Non-pigmented ciliary epithelial cell (primary cell): ENCODE data around the gene PCDHA13.
"Not testable (repeated sequence)": the region's sequence is repeated elsewhere in the genome, so short reads cannot be mapped to it uniquely, and the experiment has no call there.

Experiments
- DNase-seq: peaks from one replicate; pipeline ENCODE4 v3.0.0-alpha.2; 2010; ENCODE audit warnings: low read depth

Gene PCDHA13

GRCh38 chr5:140870221-140871201 is 11.4 kb upstream of the PCDHA13 start:
- DNase-seq = no peak

- DNase-seq = no peak
These were observed 6.5 kb upstream of the PCDHA13 start, which contains the start of gene PCDHA12 for GRCh38 chr5:140875085-140876065. Gene PCDHA12, plus strand, starts transcription at chr5:140875308. Its CDS starts 165 bp downstream, at chr5:140875473.

DNA sequence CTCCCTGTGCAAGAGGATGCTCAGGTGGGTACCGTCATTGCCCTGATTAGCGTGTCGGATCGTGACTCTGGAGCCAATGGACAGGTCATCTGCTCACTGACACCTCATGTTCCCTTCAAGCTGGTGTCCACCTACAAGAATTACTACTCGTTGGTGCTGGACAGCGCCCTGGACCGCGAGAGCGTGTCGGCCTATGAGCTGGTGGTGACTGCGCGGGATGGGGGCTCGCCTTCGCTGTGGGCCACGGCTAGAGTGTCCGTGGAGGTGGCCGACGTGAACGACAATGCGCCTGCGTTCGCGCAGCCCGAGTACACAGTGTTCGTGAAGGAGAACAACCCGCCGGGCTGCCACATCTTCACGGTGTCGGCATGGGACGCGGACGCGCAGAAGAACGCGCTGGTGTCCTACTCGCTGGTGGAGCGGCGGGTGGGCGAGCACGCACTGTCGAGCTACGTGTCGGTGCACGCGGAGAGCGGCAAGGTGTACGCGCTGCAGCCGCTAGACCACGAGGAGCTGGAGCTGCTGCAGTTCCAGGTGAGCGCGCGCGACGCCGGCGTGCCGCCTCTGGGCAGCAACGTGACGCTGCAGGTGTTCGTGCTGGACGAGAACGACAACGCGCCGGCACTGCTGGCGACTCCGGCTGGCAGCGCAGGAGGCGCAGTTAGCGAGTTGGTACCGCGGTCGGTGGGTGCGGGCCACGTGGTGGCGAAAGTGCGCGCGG is 5.2 kb upstream of the PCDHA13 start:
- not testable (repeated sequence) for DNase-seq

GRCh38 chr5:140877262-140877581 is 4.7 kb upstream of the PCDHA13 start:
- DNase-seq = no peak

DNA sequence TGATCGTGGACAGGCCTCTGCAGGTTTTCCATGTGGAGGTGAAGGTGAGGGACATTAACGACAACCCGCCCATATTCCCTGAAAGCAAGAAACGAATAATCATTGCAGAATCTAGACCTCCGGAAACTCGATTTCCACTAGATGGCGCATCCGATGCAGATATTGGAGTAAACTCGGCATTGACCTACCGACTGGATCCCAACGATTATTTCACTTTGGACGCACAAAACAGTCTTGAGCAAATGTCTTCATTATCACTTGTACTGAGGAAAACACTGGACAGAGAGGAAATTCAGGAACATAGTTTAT is 621 bp downstream of the PCDHA13 start:
- no peak for DNase-seq

- no peak for DNase-seq
These were observed 1.4 kb downstream of the PCDHA13 start for GRCh38 chr5:140883373-140883772.

DNA sequence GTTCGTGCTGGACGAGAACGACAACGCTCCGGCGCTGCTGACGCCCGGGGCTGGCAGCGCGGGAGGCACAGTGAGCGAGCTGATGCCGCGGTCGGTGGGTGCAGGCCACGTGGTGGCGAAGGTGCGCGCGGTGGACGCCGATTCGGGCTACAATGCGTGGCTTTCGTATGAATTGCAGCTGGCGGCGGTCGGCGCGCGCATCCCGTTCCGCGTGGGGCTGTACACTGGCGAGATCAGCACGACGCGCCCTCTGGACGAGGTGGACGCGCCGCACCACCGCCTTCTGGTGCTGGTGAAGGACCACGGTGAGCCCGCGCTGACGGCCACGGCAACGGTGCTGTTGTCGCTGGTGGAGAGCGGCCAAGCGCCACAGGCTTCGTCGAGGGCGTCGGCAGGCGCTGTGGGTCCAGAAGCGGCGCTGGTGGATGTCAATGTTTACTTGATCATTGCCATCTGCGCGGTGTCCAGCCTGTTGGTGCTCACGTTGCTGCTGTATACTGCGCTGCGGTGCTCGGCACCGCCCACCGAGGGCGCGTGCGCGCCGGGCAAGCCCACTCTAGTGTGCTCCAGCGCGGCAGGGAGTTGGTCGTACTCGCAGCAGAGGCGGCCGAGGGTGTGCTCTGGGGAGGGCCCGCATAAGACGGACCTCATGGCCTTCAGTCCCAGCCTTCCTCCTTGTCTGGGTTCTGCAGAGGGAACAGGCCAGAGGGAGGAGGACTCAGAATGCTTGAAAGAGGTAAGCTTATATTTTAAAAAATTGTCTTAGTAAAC is 2.2 kb downstream of the PCDHA13 start:
- DNase-seq = no peak

GRCh38 chr5:140916325-140916724 is 34.4 kb downstream of the PCDHA13 start:
- no peak for DNase-seq

- no peak for DNase-seq
These were observed 41.7 kb downstream of the PCDHA13 start for GRCh38 chr5:140923601-140924000.

GRCh38 chr5:140925806-140926442 is 44.0 kb downstream of the PCDHA13 start, which contains the start of gene PCDHAC1:
Gene PCDHAC1, plus strand, starts transcription at chr5:140926299. Its CDS starts 594 bp downstream, at chr5:140926893.
- DNase-seq = no peak

- no peak for DNase-seq
These were observed 44.7 kb downstream of the PCDHA13 start for GRCh38 chr5:140926443-140927227.

- DNase-seq = no peak
These were observed 45.3 kb downstream of the PCDHA13 start for GRCh38 chr5:140927228-140927573.
